H1 (cell line): ENCODE measurements around the gene CCDC33. TPM values are rescaled to one million over a fixed set of nuclear protein-coding genes. Genes with fewer than 3 reads are reported as not detected.

Experiments used
- polyA plus RNA-seq, 7 experiments: library from polyadenylated mRNA; depleted of rRNA in 3 of 7; stranded (reverse) in 5 of 7; unstranded in 2 of 7; fragments of >200 nt in 5 of 7; fragments of 200-250 nt in 2 of 7; gene quantifications; 1 replicate in 5 of 7; 2 replicates in 1 of 7; 4 replicates in 1 of 7; pipeline versions ENCODE4 v1.2.1 to v1.2.3, GENCODE V29; 2011 to 2013; ENCODE audit warnings: missing spikeins in 2 of 7, mixed read lengths in 2 of 7
- total RNA-seq: library from RNA; stranded (reverse); fragmentation: NEBNext Ultra II Directional; extraction: Animal tissue kit (Norgen Biotek cat#: 25700); gene quantifications from 2 replicates; pipeline ENCODE4 v1.2.1, GENCODE V29; 2021

Gene CCDC33
- total and polyA plus RNA-seq, 2 of the 8 experiments (the other 6 are each of a cell fraction or from before 2014, with no cell fraction given): 2.0 to 2.7 TPM

Other genes starting within 250 kb of the CCDC33 start
- gene STOML1, start 244.0 kb upstream of the CCDC33 start, total RNA-seq: 2.6 and 3.8 TPM in 2 replicates
- 3.2 and 6.4 TPM in 2 replicates for gene STOML1, start 244.0 kb upstream of the CCDC33 start, polyA plus RNA-seq (2011; rRNA removed)
- 30.3 and 31.2 TPM in 2 replicates for gene PML, start 241.6 kb upstream of the CCDC33 start, total RNA-seq
- 14.9 and 30.4 TPM in 2 replicates for gene PML, start 241.6 kb upstream of the CCDC33 start, polyA plus RNA-seq (2011; rRNA removed)
- gene GOLGA6A, start 153.8 kb upstream of the CCDC33 start, total RNA-seq: 0.80 and 3.3 TPM in 2 replicates
- 1.0 and 2.1 TPM in 2 replicates for gene GOLGA6A, start 153.8 kb upstream of the CCDC33 start, polyA plus RNA-seq (2011; rRNA removed)
- 0.23 and 0.58 TPM in 2 replicates for gene ISLR2, start 105.7 kb upstream of the CCDC33 start, total RNA-seq
- 0.30 and 0.47 TPM in 2 replicates for gene ISLR2, start 105.7 kb upstream of the CCDC33 start, polyA plus RNA-seq (2011; rRNA removed)
- 0.35 TPM in 1 of 2 replicates, not detected in the other for gene ISLR, start 62.6 kb upstream of the CCDC33 start, total RNA-seq
- gene ISLR, start 62.6 kb upstream of the CCDC33 start, polyA plus RNA-seq (2011; rRNA removed): 0.29 and 0.82 TPM in 2 replicates
- gene STRA6, start 33.5 kb upstream of the CCDC33 start, total RNA-seq: 7.6 and 9.3 TPM in 2 replicates
- 14.5 and 21.0 TPM in 2 replicates for gene STRA6, start 33.5 kb upstream of the CCDC33 start, polyA plus RNA-seq (2011; rRNA removed)
- gene CYP11A1, start 131.3 kb downstream of the CCDC33 start, total RNA-seq: 1.9 and 3.3 TPM in 2 replicates
- 7.2 and 7.5 TPM in 2 replicates for gene CYP11A1, start 131.3 kb downstream of the CCDC33 start, polyA plus RNA-seq (2011; rRNA removed)
- 14.6 and 15.0 TPM in 2 replicates for gene SEMA7A, start 197.6 kb downstream of the CCDC33 start, total RNA-seq
- gene SEMA7A, start 197.6 kb downstream of the CCDC33 start, polyA plus RNA-seq (2011; rRNA removed): 10.7 and 13.4 TPM in 2 replicates
- gene UBL7, start 224.8 kb downstream of the CCDC33 start, total RNA-seq: 71.5 and 76.7 TPM in 2 replicates
- 183 and 186 TPM in 2 replicates for gene UBL7, start 224.8 kb downstream of the CCDC33 start, polyA plus RNA-seq (2011; rRNA removed)